ENCODE data around the gene NUDT21.

DNA sequence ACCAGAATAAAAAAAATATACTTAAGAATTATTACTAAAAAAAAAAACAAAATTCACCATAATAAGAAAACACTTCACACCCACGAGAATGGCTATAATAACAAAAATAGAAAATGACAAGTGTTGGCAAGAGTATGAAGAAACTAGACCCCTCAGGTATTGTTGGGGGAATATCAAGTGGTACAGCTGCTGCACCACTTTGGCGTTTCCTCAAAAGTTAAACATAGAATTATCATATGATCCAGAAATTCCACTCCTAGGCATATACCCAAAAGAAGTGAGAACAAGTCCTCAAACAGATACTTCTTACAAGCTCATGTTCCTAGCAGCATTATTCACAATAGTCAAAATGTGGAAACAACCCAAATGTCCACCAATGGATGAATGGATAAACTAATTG is 52.1 kb downstream of the NUDT21 start:
- TF ChIP-seq POLR2AphosphoS5 (IDR thresholded peaks at IDR 0.05; ENCODE audit: low read depth, low read length) (no peak), POLR2A (IDR thresholded peaks at IDR 0.05; ENCODE audit: low read depth, low read length) (no peak), TAF1 (IDR thresholded peaks at IDR 0.05; ENCODE audit: borderline replicate concordance, low read depth, low read length) (no peak)

Measured in GM12892 (cell line).